GM12873 (cell line): Measurements from ENCODE around the gene NAB1.

ENCODE experiments used
- CTCF ChIP-seq: IDR thresholded peaks from 2 replicates; pipeline ENCODE4 v1.5.1; 2012; ENCODE audit warnings: low read depth, mild to moderate bottlenecking, moderate library complexity, low read length, control low read depth; ENCODE audit not compliant: insufficient read depth; ENCODE audit errors: missing control alignments

The NAB1 gene

GRCh38 chr2:190694479-190694878 is 45.6 kb downstream of the NAB1 start:
- TF ChIP-seq CTCF, result no peak

GRCh38 chr2:190695739-190696138 is 46.9 kb downstream of the NAB1 start:
- TF ChIP-seq CTCF, result no peak

GRCh38 chr2:190696792-190697398 is 48.0 kb downstream of the NAB1 start:
- TF ChIP-seq CTCF, result no peak

GRCh38 chr2:190697421-190697820 is 48.5 kb downstream of the NAB1 start:
- TF ChIP-seq CTCF, result no peak

GRCh38 chr2:190698895-190699294 is 50.0 kb downstream of the NAB1 start:
- TF ChIP-seq CTCF, result no peak

GRCh38 chr2:190701586-190701985 is 52.7 kb downstream of the NAB1 start:
- TF ChIP-seq CTCF, result no peak

GRCh38 chr2:190705280-190705679 is 56.4 kb downstream of the NAB1 start:
- TF ChIP-seq CTCF, result no peak
